Esophagus (tissue), 2 donors: ENCODE measurements around the gene POU2F1. TPM values are rescaled to one million over a fixed set of nuclear protein-coding genes. Genes with fewer than 3 reads are reported as not detected.

ENCODE experiments used
- H3K27ac ChIP-seq, 2 donors: one replicate each; pipeline ENCODE4 v1.5.1; 2013; ENCODE audit warnings: low read depth in 2 of 2, mild to moderate bottlenecking in 2 of 2, inconsistent platforms in 1 of 2, low read length in 1 of 2, moderate library complexity in 1 of 2
- H3K27me3 ChIP-seq, 2 donors: one replicate each; pipeline ENCODE4 v1.6.1; 2013; ENCODE audit warnings: low read length in 2 of 2, control low read depth in 1 of 2, mild to moderate bottlenecking in 1 of 2; ENCODE audit not compliant: insufficient read depth in 2 of 2, control insufficient read depth in 1 of 2
- H3K36me3 ChIP-seq, 2 donors: one replicate each; pipeline ENCODE4 v1.6.1; 2013; ENCODE audit warnings: low read length in 1 of 2; ENCODE audit not compliant: control insufficient read depth in 2 of 2, insufficient read depth in 2 of 2
- H3K4me1 ChIP-seq, 2 donors: one replicate each; pipeline ENCODE4 v1.6.1; 2013; ENCODE audit warnings: low read length in 1 of 2; ENCODE audit not compliant: control insufficient read depth in 2 of 2, insufficient read depth in 2 of 2
- H3K4me3 ChIP-seq, 2 donors: one replicate each; pipeline ENCODE4 v1.5.1; 2013; ENCODE audit warnings: low read length in 2 of 2, mild to moderate bottlenecking in 2 of 2, low read depth in 1 of 2, moderate library complexity in 1 of 2
- H3K9me3 ChIP-seq, 2 donors: one replicate each; pipeline ENCODE4 v1.6.1; 2013; ENCODE audit warnings: mild to moderate bottlenecking in 2 of 2, low read depth in 1 of 2, low read length in 1 of 2, moderate library complexity in 1 of 2; ENCODE audit not compliant: control insufficient read depth in 2 of 2, insufficient read depth in 1 of 2
- WGBS, 2 donors: extraction: QIAGEN DNeasy Blood & Tissue Kit; methylation state at CpG; one replicate each; pipeline ENCODE4 v1.1.7; 2013; 5-methylcytosine and 5-hydroxymethylcytosine counted together
- polyA plus RNA-seq, 2 donors: library from polyadenylated mRNA; stranded (reverse); fragments of 200-250 nt; gene quantifications; one replicate each; pipeline ENCODE4 v1.2.3, GENCODE V29; 2013
- donor health status: healthy with polysubstance abuse.
- donor health status: Bipolar disorder and iron deficiency.

Gene POU2F1
- polyA plus RNA-seq: 1 to 10 TPM; 1.3 to 1.5 TPM

- Histone ChIP-seq H3K9me3 (no peaks in the 10 kb centered on the region), H3K36me3 (no peaks in the 10 kb centered on the region), H3K27ac (peak within 1 kb of the TSS; percentile 95 to 98), H3K27me3 (no peaks in the 10 kb centered on the region), H3K4me1 (no peaks in the 10 kb centered on the region), H3K4me3 (peak within 1 kb of the TSS; percentile 72 to 87)
- 0 to 1% methylated on average over 41 to 53 of the region's 53 CpGs for WGBS, 2 donors
Measured at GRCh38 chr1:167220537-167221125, at the start of gene POU2F1. Gene POU2F1, plus strand, starts transcription at chr1:167220886. Its CDS starts 12 bp downstream, at chr1:167220898.

GRCh38 chr1:167171286-167171929 lies 49.3 kb upstream of the POU2F1 start:
- H3K36me3 ChIP-seq: no peaks in the 10 kb centered on the region
- H3K4me3 ChIP-seq: no peak overlapping the region
- no peak overlapping the region for H3K27ac ChIP-seq
- no peaks in the 10 kb centered on the region for H3K4me1 ChIP-seq
- no peaks in the 10 kb centered on the region for H3K9me3 ChIP-seq
- WGBS, 2 donors: 79 to 86% methylated on average over 7 of the region's 7 CpGs
- no peaks in the 10 kb centered on the region for H3K27me3 ChIP-seq

- Histone ChIP-seq H3K36me3 (no peaks in the 10 kb centered on the region), H3K27me3 (no peaks in the 10 kb centered on the region), H3K4me1 (no peaks in the 10 kb centered on the region), H3K27ac (no peak overlapping the region), H3K9me3 (no peaks in the 10 kb centered on the region), H3K4me3 (no peak overlapping the region)
- WGBS, 2 donors: 72 to 73% methylated on average over 5 of the region's 5 CpGs
Measured at GRCh38 chr1:167173516-167174184, 47.0 kb upstream of the POU2F1 start.

GRCh38 chr1:167175901-167176300 lies 44.8 kb upstream of the POU2F1 start:
- Histone ChIP-seq H3K27me3 (no peaks in the 10 kb centered on the region), H3K4me1 (no peaks in the 10 kb centered on the region), H3K9me3 (no peaks in the 10 kb centered on the region), H3K36me3 (no peaks in the 10 kb centered on the region), H3K4me3 (no peak overlapping the region), H3K27ac (no peak overlapping the region)

- Histone ChIP-seq H3K9me3 (no peaks in the 10 kb centered on the region), H3K4me3 (no peak overlapping the region), H3K36me3 (no peaks in the 10 kb centered on the region), H3K27ac (no peak overlapping the region), H3K27me3 (no peaks in the 10 kb centered on the region), H3K4me1 (no peaks in the 10 kb centered on the region)
- 0% methylated on average over 1 of the region's 1 CpG for WGBS, 2 donors
Measured at GRCh38 chr1:167178831-167179230, 41.9 kb upstream of the POU2F1 start.

GRCh38 chr1:167182571-167183320 lies 37.9 kb upstream of the POU2F1 start:
- Histone ChIP-seq H3K27me3 (no peaks in the 10 kb centered on the region), H3K27ac (no peak overlapping the region), H3K4me3 (no peak overlapping the region), H3K9me3 (no peaks in the 10 kb centered on the region), H3K36me3 (no peaks in the 10 kb centered on the region), H3K4me1 (no peaks in the 10 kb centered on the region)

- Histone ChIP-seq H3K27me3 (no peaks in the 10 kb centered on the region), H3K4me1 (no peaks in the 10 kb centered on the region), H3K4me3 (no peak overlapping the region), H3K9me3 (no peaks in the 10 kb centered on the region), H3K36me3 (no peaks in the 10 kb centered on the region), H3K27ac (no peak overlapping the region)
- 80 to 86% methylated on average over 2 of the region's 2 CpGs for WGBS, 2 donors
Measured at GRCh38 chr1:167184081-167184480, 36.6 kb upstream of the POU2F1 start.

- Histone ChIP-seq H3K4me3 (no peak overlapping the region), H3K27me3 (no peaks in the 10 kb centered on the region), H3K4me1 (no peaks in the 10 kb centered on the region), H3K27ac (no peak overlapping the region), H3K36me3 (no peaks in the 10 kb centered on the region), H3K9me3 (no peaks in the 10 kb centered on the region)
- WGBS, 2 donors: 83 to 91% methylated on average over 3 of the region's 3 CpGs
Measured at GRCh38 chr1:167185062-167185461, 35.6 kb upstream of the POU2F1 start.

GRCh38 chr1:167185974-167186657 lies 34.6 kb upstream of the POU2F1 start:
- H3K27me3 ChIP-seq: no peaks in the 10 kb centered on the region
- no peaks in the 10 kb centered on the region for H3K4me1 ChIP-seq
- H3K27ac ChIP-seq: no peak overlapping the region
- no peak overlapping the region for H3K4me3 ChIP-seq
- no peaks in the 10 kb centered on the region for H3K9me3 ChIP-seq
- no peaks in the 10 kb centered on the region for H3K36me3 ChIP-seq
- 66 to 73% methylated on average over 6 of the region's 6 CpGs for WGBS, 2 donors
